ENCODE measurements around the gene CPA1. TPM values are rescaled to one million over a fixed set of nuclear protein-coding genes. Genes with fewer than 3 reads are reported as not detected.

CPA1 gene
- total RNA-seq, 1 experiment from 2014 or later = not detected

DNA sequence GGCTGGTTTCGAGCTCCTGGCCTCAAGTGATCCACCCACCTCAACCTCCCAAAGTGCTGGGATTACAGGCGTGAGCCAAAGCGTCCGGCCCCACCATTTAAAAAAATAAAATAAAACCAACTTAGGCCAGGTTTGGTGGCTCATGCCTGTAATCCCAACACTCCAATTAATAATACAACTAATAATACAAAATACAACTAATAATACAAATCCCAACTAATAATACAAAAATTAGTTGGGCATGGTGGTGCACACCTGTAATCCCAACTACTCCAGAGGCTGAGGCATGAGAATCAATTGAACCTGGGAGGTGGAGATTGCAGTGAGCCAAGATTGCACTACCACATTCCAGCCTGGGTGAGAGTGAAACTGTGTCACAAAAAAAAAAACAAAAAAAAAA is 32.9 kb downstream of the CPA1 start:
- no peak overlapping the region for H2BK12ac ChIP-seq (ENCODE audit: insufficient read length, low read depth, low read length)
- no peak overlapping the region for H2AFZ ChIP-seq (ENCODE audit: low read length)

More for the DNA sequence above, 32.9 kb downstream of the CPA1 start:
- Histone ChIP-seq H3K79me2 (ENCODE audit: insufficient read depth, low read length) (no peaks in the 10 kb centered on the region), H4K8ac (replicated peaks; ENCODE audit: insufficient read length, low read depth, low read length) (no peak overlapping the region), H3K4ac (ENCODE audit: low read depth, low read length) (no peak overlapping the region), H3K4me2 (ENCODE audit: insufficient read depth, insufficient read length, low read length) (no peak overlapping the region), H3K27me3 (ENCODE audit: insufficient read depth, low read length) (no peaks in the 10 kb centered on the region), H3K9me3 (ENCODE audit: control insufficient read depth, low read depth, low read length) (no peaks in the 10 kb centered on the region), H4K5ac (ENCODE audit: insufficient read length, low read depth, low read length) (no peak overlapping the region), H3K79me1 (ENCODE audit: insufficient read depth, low read depth, low read length, poor library complexity, severe bottlenecking) (no peaks in the 10 kb centered on the region), H2AK5ac (ENCODE audit: insufficient read length, low read length) (no peak overlapping the region), H3K27ac (ENCODE audit: insufficient read length, low read depth, low read length) (no peak overlapping the region), H3K56ac (ENCODE audit: insufficient read length, low read depth, low read length) (no peak overlapping the region), H3K9ac (ENCODE audit: extremely low read depth, insufficient read length, low read length) (no peak overlapping the region), H3K23ac (ENCODE audit: insufficient read length, low read depth, low read length) (no peak overlapping the region), H3K14ac (ENCODE audit: insufficient read depth, low read length) (no peak overlapping the region), H3T11ph (ENCODE audit: low read length) (no peak overlapping the region), H2BK20ac (ENCODE audit: low read depth, low read length, poor library complexity, severe bottlenecking) (no peak overlapping the region), H4K91ac (ENCODE audit: insufficient read length, low read depth, low read length) (no peak overlapping the region), H2BK120ac (ENCODE audit: low read depth, low read length, poor library complexity, severe bottlenecking) (no peak overlapping the region), H3K4me1 (ENCODE audit: insufficient read depth, low read length) (no peaks in the 10 kb centered on the region), H4K20me1 (ENCODE audit: control insufficient read depth, insufficient read depth, insufficient read length) (no peaks in the 10 kb centered on the region), H2BK15ac (ENCODE audit: low read depth, low read length) (no peak overlapping the region), H3K23me2 (ENCODE audit: insufficient read length, low read depth, low read length, poor library complexity, severe bottlenecking) (no peaks in the 10 kb centered on the region), H2BK5ac (ENCODE audit: insufficient read length, low read length) (no peak overlapping the region), H3K18ac (ENCODE audit: insufficient read length, low read depth, low read length) (no peak overlapping the region)
- H3K4me1 Mint-ChIP-seq = peaks cover 3 to 7% of the 10 kb centered on the region in 2 experiments; a peak in 2 of 4 replicates
- H3K4me3 Mint-ChIP-seq = no peak overlapping the region
- H3K27ac Mint-ChIP-seq = no peak overlapping the region
- H3K9me3 Mint-ChIP-seq = no peaks in the 10 kb centered on the region
- no peak for DNase-seq
- H3K27me3 Mint-ChIP-seq (ENCODE audit: low read depth) = no peaks in the 10 kb centered on the region
- TF ChIP-seq CTCF (conservative IDR thresholded peaks at IDR 0.05) = no peak
- H3K36me3 Mint-ChIP-seq (ENCODE audit: insufficient read depth in 1 of 3, low read depth in 3 of 3) = peaks cover 0 to 3% (median 0%) of the 10 kb centered on the region in 3 experiments; a peak in 3 of 7 replicates
- no CpG with 5 or more reads among the region's 4 CpGs for WGBS (ENCODE audit: extremely low coverage, insufficient read length, low lambda C conversion rate)
